ENCODE data around the gene WNT5A.

DNA sequence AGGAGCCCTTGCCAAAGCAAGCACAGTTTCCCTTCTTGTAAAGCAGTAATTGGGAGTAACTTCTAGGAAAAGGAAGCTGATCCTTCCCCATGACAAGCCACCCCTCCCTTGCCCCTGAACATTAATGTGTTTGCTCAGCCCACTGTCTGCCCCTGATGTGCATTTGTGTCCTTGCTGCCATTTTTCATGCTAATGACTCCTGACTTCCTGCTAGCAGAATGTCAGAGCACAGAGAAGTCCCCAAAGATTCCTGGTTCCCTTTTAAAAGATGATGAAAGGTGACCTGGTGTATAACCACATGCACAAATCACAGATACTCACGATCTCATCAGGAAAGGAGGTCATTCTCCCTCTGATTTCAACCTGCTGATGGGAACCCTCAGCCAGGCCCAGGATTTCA lies 44.2 kb upstream of the WNT5A start:
- no peak for TF ChIP-seq POLR2AphosphoS5 (IDR thresholded peaks at IDR 0.05; ENCODE audit: low read depth, low read length)
- no peak for TF ChIP-seq POU2F2 (IDR thresholded peaks at IDR 0.05; ENCODE audit: low read depth, low read length)
- no peak for TF ChIP-seq POLR2A (IDR thresholded peaks at IDR 0.05; ENCODE audit: low read depth, low read length)
- TF ChIP-seq TAF1 (IDR thresholded peaks at IDR 0.05; ENCODE audit: low read depth, low read length), result no peak
- TF ChIP-seq PAX5 (IDR thresholded peaks at IDR 0.05; ENCODE audit: insufficient read depth, low read length, severe bottlenecking), result no peak
- TF ChIP-seq SPI1 (IDR thresholded peaks at IDR 0.05; ENCODE audit: low read depth, low read length), result no peak
